Fibroblast of lung (primary cell): ENCODE results near the gene OGDH. TPM values are rescaled to one million over a fixed set of nuclear protein-coding genes. Genes with fewer than 3 reads are reported as not detected.

Source experiments
- DNase-seq, 2 donors: peaks; one replicate each; pipeline versions ENCODE4 v3.0.0 to v3.0.0-alpha.2; 2010; ENCODE audit warnings: low read depth in 2 of 2
- H2AFZ ChIP-seq: 2 replicates; pipeline ENCODE4 v1.5.1; 2012; ENCODE audit warnings: low read length, control low read depth, inconsistent platforms
- H3K27ac ChIP-seq: 2 replicates; pipeline ENCODE4 v1.5.1; 2011; ENCODE audit warnings: low read length, control low read depth; ENCODE audit not compliant: insufficient read depth
- H3K27me3 ChIP-seq: 2 replicates; pipeline ENCODE4 v1.5.1; 2011; ENCODE audit warnings: mild to moderate bottlenecking, low read length; ENCODE audit not compliant: control insufficient read depth, insufficient read depth
- H3K36me3 ChIP-seq: 2 replicates; pipeline ENCODE4 v1.5.1; 2011; ENCODE audit warnings: low read length; ENCODE audit not compliant: control insufficient read depth, insufficient read depth
- H3K4me1 ChIP-seq: 2 replicates; pipeline ENCODE4 v1.5.1; 2011; ENCODE audit warnings: low read length; ENCODE audit not compliant: control insufficient read depth, insufficient read depth; ENCODE audit errors: extremely low read depth
- H3K4me2 ChIP-seq: 2 replicates; pipeline ENCODE4 v1.5.1; 2011; ENCODE audit warnings: low read length, control low read depth; ENCODE audit not compliant: insufficient read depth; ENCODE audit errors: extremely low read depth
- H3K4me3 ChIP-seq, 4 experiments: fragments of 200-600 bp in 1 of 4; sonication (generic) in 1 of 4; replicated peaks in 1 of 4; 2 replicates each; pipeline ENCODE4 v1.5.1; 2011 to 2016; ENCODE audit warnings: low read length in 4 of 4, low read depth in 3 of 4, mild to moderate bottlenecking in 3 of 4, control low read depth in 2 of 4, inconsistent platforms in 1 of 4, mixed read lengths in 1 of 4; ENCODE audit not compliant: insufficient read depth in 1 of 4; ENCODE audit errors: control extremely low read depth in 1 of 4
- H3K79me2 ChIP-seq: 2 replicates; pipeline ENCODE4 v1.5.1; 2012; ENCODE audit warnings: mild to moderate bottlenecking, low read length, inconsistent platforms; ENCODE audit not compliant: control insufficient read depth, insufficient read depth
- H3K9ac ChIP-seq: 2 replicates; pipeline ENCODE4 v1.5.1; 2011; ENCODE audit warnings: mild to moderate bottlenecking, low read length, control low read depth; ENCODE audit not compliant: insufficient read depth
- H3K9me3 ChIP-seq: 2 replicates; pipeline ENCODE4 v1.5.1; 2012; ENCODE audit warnings: low read depth, low read length; ENCODE audit not compliant: control insufficient read depth, insufficient read depth
- H4K20me1 ChIP-seq: 2 replicates; pipeline ENCODE4 v1.5.1; 2011; ENCODE audit warnings: low read length; ENCODE audit not compliant: control insufficient read depth, insufficient read depth; ENCODE audit errors: extremely low read depth
- CTCF ChIP-seq, 2 donors: IDR thresholded peaks in 1 of 2; conservative IDR thresholded peaks in 1 of 2; 1 replicate in 1 of 2; 2 replicates in 1 of 2; pipeline ENCODE4 v1.5.1; 2011 to 2012; ENCODE audit warnings: low read length in 2 of 2, control low read depth in 1 of 2, inconsistent platforms in 1 of 2, low read depth in 1 of 2, mild to moderate bottlenecking in 1 of 2
- EZH2 ChIP-seq: IDR thresholded peaks from 2 replicates; pipeline ENCODE4 v1.5.1; 2012; ENCODE audit warnings: low read length, control low read depth, mild to moderate bottlenecking; ENCODE audit errors: missing control alignments
- polyA plus RNA-seq, 2 donors: library from polyadenylated mRNA; depleted of rRNA in 1 of 2; stranded (reverse) in 1 of 2; unstranded in 1 of 2; fragments of >200 nt; gene quantifications; 2 replicates each; pipeline ENCODE4 v1.2.1, GENCODE V29; 2011 to 2012; ENCODE audit warnings: missing spikeins in 1 of 2
- total RNA-seq: library from RNA; depleted of rRNA; stranded (reverse); fragments of >200 nt; gene quantifications from 2 replicates; pipeline ENCODE4 v1.2.1, GENCODE V29; 2014

OGDH gene
- total and polyA plus RNA-seq, 2 donors (not counting 1 experiment from before 2014, with no cell fraction given), result 60.8 to 69.2 TPM

GRCh38 chr7:44711528-44711927 lies 105.1 kb downstream of the OGDH start:
- peaks cover 8% of the 10 kb centered on the region for H3K36me3 ChIP-seq
- no peak for TF ChIP-seq EZH2
- TF ChIP-seq CTCF (conservative IDR thresholded peaks at IDR 0.05 in 1 of 2, IDR thresholded peaks at IDR 0.05 in 1 of 2; ENCODE audit: low read depth in 1 of 2, low read length in 2 of 2), result no peak
- H3K27ac ChIP-seq, result no peak overlapping the region
- H3K4me3 ChIP-seq, result no peak overlapping the region
- no peaks in the 10 kb centered on the region for H3K79me2 ChIP-seq
- no peaks in the 10 kb centered on the region for H4K20me1 ChIP-seq
- no peaks in the 10 kb centered on the region for H3K27me3 ChIP-seq
- H3K4me1 ChIP-seq, result no peaks in the 10 kb centered on the region
- no peak overlapping the region for H2AFZ ChIP-seq
- H3K9ac ChIP-seq, result no peak overlapping the region
- H3K4me2 ChIP-seq, result no peak overlapping the region
- DNase-seq, result no peak
- H3K9me3 ChIP-seq, result no peaks in the 10 kb centered on the region

- no peak overlapping the region for H3K9ac ChIP-seq
- no peak for DNase-seq
- H4K20me1 ChIP-seq, result no peaks in the 10 kb centered on the region
- no peak overlapping the region for H3K4me3 ChIP-seq
- H3K4me2 ChIP-seq, result no peak overlapping the region
- no peaks in the 10 kb centered on the region for H3K9me3 ChIP-seq
- TF ChIP-seq CTCF (conservative IDR thresholded peaks at IDR 0.05 in 1 of 2, IDR thresholded peaks at IDR 0.05 in 1 of 2; ENCODE audit: low read depth in 1 of 2, low read length in 2 of 2) (no peak), EZH2 (no peak)
- H3K79me2 ChIP-seq, result no peaks in the 10 kb centered on the region
- H2AFZ ChIP-seq, result no peak overlapping the region
- no peaks in the 10 kb centered on the region for H3K27me3 ChIP-seq
- H3K36me3 ChIP-seq, result peaks cover 8% of the 10 kb centered on the region
- no peak overlapping the region for H3K27ac ChIP-seq
- H3K4me1 ChIP-seq, result no peaks in the 10 kb centered on the region
Measured at GRCh38 chr7:44712012-44712411, 105.6 kb downstream of the OGDH start.

GRCh38 chr7:44713141-44713540 lies 106.7 kb downstream of the OGDH start:
- H4K20me1 ChIP-seq, result no peaks in the 10 kb centered on the region
- no peak overlapping the region for H3K27ac ChIP-seq
- no peaks in the 10 kb centered on the region for H3K4me1 ChIP-seq
- no peak overlapping the region for H3K4me2 ChIP-seq
- H3K9ac ChIP-seq, result no peak overlapping the region
- H3K36me3 ChIP-seq, result peaks cover 4% of the 10 kb centered on the region
- TF ChIP-seq CTCF (conservative IDR thresholded peaks at IDR 0.05 in 1 of 2, IDR thresholded peaks at IDR 0.05 in 1 of 2; ENCODE audit: low read depth in 1 of 2, low read length in 2 of 2) (no peak), EZH2 (no peak)
- DNase-seq, result no peak
- no peak overlapping the region for H3K4me3 ChIP-seq
- H2AFZ ChIP-seq, result no peak overlapping the region
- no peaks in the 10 kb centered on the region for H3K79me2 ChIP-seq
- H3K27me3 ChIP-seq, result no peaks in the 10 kb centered on the region
- no peaks in the 10 kb centered on the region for H3K9me3 ChIP-seq
